H9 (cell line): ENCODE results near the gene ARFGEF3. TPM values are rescaled to one million over a fixed set of nuclear protein-coding genes. Genes with fewer than 3 reads are reported as not detected.

Experiments
- DNase-seq: peaks from one replicate; pipeline ENCODE4 v3.0.0-alpha.2; 2017
- H2AFZ ChIP-seq: one replicate; pipeline ENCODE4 v1.6.1; 2013; ENCODE audit warnings: mild to moderate bottlenecking, low read length, control low read depth, moderate library complexity
- H2AK5ac ChIP-seq: 2 replicates; pipeline ENCODE4 v1.6.1; 2013; ENCODE audit warnings: low read length, control low read depth, mixed read lengths; ENCODE audit not compliant: insufficient read length
- H2BK120ac ChIP-seq: one replicate; pipeline ENCODE4 v1.6.1; 2013; ENCODE audit warnings: low read depth, mild to moderate bottlenecking, low read length, control low read depth, inconsistent platforms; ENCODE audit not compliant: poor library complexity, severe bottlenecking
- H2BK12ac ChIP-seq: 2 replicates; pipeline ENCODE4 v1.6.1; 2013; ENCODE audit warnings: low read length, control low read depth, mixed read lengths, low read depth; ENCODE audit not compliant: insufficient read length
- H2BK15ac ChIP-seq: 2 replicates; pipeline ENCODE4 v1.6.1; 2013; ENCODE audit warnings: low read depth, low read length, control low read depth
- H2BK20ac ChIP-seq: one replicate; pipeline ENCODE4 v1.6.1; 2013; ENCODE audit warnings: low read depth, mild to moderate bottlenecking, low read length, control low read depth, inconsistent platforms; ENCODE audit not compliant: poor library complexity, severe bottlenecking
- H2BK5ac ChIP-seq: 2 replicates; pipeline ENCODE4 v1.6.1; 2013; ENCODE audit warnings: low read length, control low read depth, mixed read lengths; ENCODE audit not compliant: insufficient read length
- H3K14ac ChIP-seq: 2 replicates; pipeline ENCODE4 v1.6.1; 2013; ENCODE audit warnings: low read length, control low read depth; ENCODE audit not compliant: insufficient read depth
- H3K18ac ChIP-seq: 2 replicates; pipeline ENCODE4 v1.6.1; 2013; ENCODE audit warnings: low read depth, mild to moderate bottlenecking, mixed read lengths, low read length, control low read depth; ENCODE audit not compliant: insufficient read length
- H3K23ac ChIP-seq: 2 replicates; pipeline ENCODE4 v1.6.1; 2013; ENCODE audit warnings: low read length, control low read depth, mixed read lengths, low read depth; ENCODE audit not compliant: insufficient read length
- H3K23me2 ChIP-seq: 2 replicates; pipeline ENCODE4 v1.6.1; 2013; ENCODE audit warnings: low read depth, mild to moderate bottlenecking, mixed read lengths, low read length, control low read depth; ENCODE audit not compliant: insufficient read length, poor library complexity, severe bottlenecking
- H3K27ac ChIP-seq: 2 replicates; pipeline ENCODE4 v1.5.1; 2013; ENCODE audit warnings: low read length, control low read depth, mixed read lengths, low read depth; ENCODE audit not compliant: insufficient read length
- H3K27me3 ChIP-seq: 2 replicates; pipeline ENCODE4 v1.6.1; 2013; ENCODE audit warnings: low read length, control low read depth, inconsistent platforms; ENCODE audit not compliant: insufficient read depth
- H3K4ac ChIP-seq: 2 replicates; pipeline ENCODE4 v1.6.1; 2013; ENCODE audit warnings: low read depth, mild to moderate bottlenecking, control low read depth, inconsistent platforms, low read length, moderate library complexity
- H3K4me1 ChIP-seq: 2 replicates; pipeline ENCODE4 v1.6.1; 2013; ENCODE audit warnings: low read length, control low read depth, inconsistent platforms; ENCODE audit not compliant: insufficient read depth
- H3K4me2 ChIP-seq: 2 replicates; pipeline ENCODE4 v1.6.1; 2013; ENCODE audit warnings: low read length, control low read depth, mixed read lengths; ENCODE audit not compliant: insufficient read length, insufficient read depth
- H3K56ac ChIP-seq: 2 replicates; pipeline ENCODE4 v1.6.1; 2013; ENCODE audit warnings: low read depth, mild to moderate bottlenecking, mixed read lengths, low read length, control low read depth; ENCODE audit not compliant: insufficient read length
- H3K79me1 ChIP-seq: 2 replicates; pipeline ENCODE4 v1.6.1; 2013; ENCODE audit warnings: low read depth, mild to moderate bottlenecking, moderate library complexity, low read length, control low read depth, inconsistent platforms; ENCODE audit not compliant: insufficient read depth, poor library complexity, severe bottlenecking
- H3K79me2 ChIP-seq: 2 replicates; pipeline ENCODE4 v1.6.1; 2013; ENCODE audit warnings: low read length, control low read depth, inconsistent platforms; ENCODE audit not compliant: insufficient read depth
- H3K9ac ChIP-seq: 2 replicates; pipeline ENCODE4 v1.6.1; 2013; ENCODE audit warnings: low read length, control low read depth, mixed read lengths; ENCODE audit not compliant: insufficient read length; ENCODE audit errors: extremely low read depth
- H3K9me3 ChIP-seq: one replicate; pipeline ENCODE4 v1.6.1; 2013; ENCODE audit warnings: low read depth, low read length, inconsistent platforms; ENCODE audit not compliant: control insufficient read depth
- H3T11ph ChIP-seq: one replicate; pipeline ENCODE4 v1.6.1; 2013; ENCODE audit warnings: mild to moderate bottlenecking, low read length, control low read depth, inconsistent platforms
- H4K20me1 ChIP-seq: one replicate; pipeline ENCODE4 v1.6.1; 2013; ENCODE audit not compliant: control insufficient read depth, insufficient read length, insufficient read depth
- H4K5ac ChIP-seq: 2 replicates; pipeline ENCODE4 v1.6.1; 2013; ENCODE audit warnings: low read depth, mild to moderate bottlenecking, mixed read lengths, low read length, control low read depth; ENCODE audit not compliant: insufficient read length
- H4K8ac ChIP-seq: replicated peaks from 2 replicates; pipeline ENCODE4 v1.6.1; 2013; ENCODE audit warnings: low read length, control low read depth, mixed read lengths, low read depth; ENCODE audit not compliant: insufficient read length
- H4K91ac ChIP-seq: 2 replicates; pipeline ENCODE4 v1.6.1; 2013; ENCODE audit warnings: low read depth, mild to moderate bottlenecking, moderate library complexity, mixed read lengths, low read length, control low read depth; ENCODE audit not compliant: insufficient read length
- H3K27ac Mint-ChIP-seq, 3 experiments: 2 replicates in 2 of 3; 3 replicates in 1 of 3; pipeline ENCODE4 v1.8.0; 2020 to 2021; ENCODE audit warnings: mixed read lengths in 3 of 3, mild to moderate bottlenecking in 1 of 3, moderate library complexity in 1 of 3
- H3K27me3 Mint-ChIP-seq: 2 replicates; pipeline ENCODE4 v1.8.0; 2021; ENCODE audit warnings: low read depth, mild to moderate bottlenecking, moderate library complexity, mixed read lengths
- H3K36me3 Mint-ChIP-seq, 3 experiments: 2 replicates in 2 of 3; 3 replicates in 1 of 3; pipeline ENCODE4 v1.8.0; 2020 to 2021; ENCODE audit warnings: low read depth in 3 of 3, mixed read lengths in 3 of 3; ENCODE audit not compliant: insufficient read depth in 1 of 3
- H3K4me1 Mint-ChIP-seq, 2 experiments: 2 replicates each; pipeline ENCODE4 v1.8.0; 2020; ENCODE audit warnings: mixed read lengths in 2 of 2
- H3K4me3 Mint-ChIP-seq, 2 experiments: 2 replicates in 1 of 2; 3 replicates in 1 of 2; pipeline ENCODE4 v1.8.0; 2020 to 2021; ENCODE audit warnings: mild to moderate bottlenecking in 2 of 2, mixed read lengths in 2 of 2, moderate library complexity in 1 of 2
- H3K9me3 Mint-ChIP-seq, 2 experiments: 2 replicates in 1 of 2; 3 replicates in 1 of 2; pipeline ENCODE4 v1.8.0; 2020; ENCODE audit warnings: mild to moderate bottlenecking in 2 of 2, mixed read lengths in 2 of 2, moderate library complexity in 1 of 2
- WGBS: extraction: QIAGEN DNeasy Blood & Tissue Kit; methylation state at CpG from one replicate; pipeline ENCODE4 v1.1.7; 2013; ENCODE audit warnings: missing lambda C conversion rate, low lambda C conversion rate, mixed read lengths; ENCODE audit not compliant: insufficient read length; ENCODE audit errors: extremely low coverage; 5-methylcytosine and 5-hydroxymethylcytosine counted together
- total RNA-seq: library from RNA; stranded (reverse); gene quantifications from 2 replicates; pipeline ENCODE4 v1.2.1, GENCODE V29; 2021
- TF ChIP-seq, protein P1 (sequence below): fragments of 200-600 bp; sonication (generic); conservative IDR thresholded peaks from 3 replicates; pipeline ENCODE4 v1.8.0; 2021; ENCODE audit warnings: antibody characterized with exemption, mild to moderate bottlenecking

Gene ARFGEF3
- total RNA-seq, 1 experiment from 2014 or later: 13.7 TPM

DNA sequence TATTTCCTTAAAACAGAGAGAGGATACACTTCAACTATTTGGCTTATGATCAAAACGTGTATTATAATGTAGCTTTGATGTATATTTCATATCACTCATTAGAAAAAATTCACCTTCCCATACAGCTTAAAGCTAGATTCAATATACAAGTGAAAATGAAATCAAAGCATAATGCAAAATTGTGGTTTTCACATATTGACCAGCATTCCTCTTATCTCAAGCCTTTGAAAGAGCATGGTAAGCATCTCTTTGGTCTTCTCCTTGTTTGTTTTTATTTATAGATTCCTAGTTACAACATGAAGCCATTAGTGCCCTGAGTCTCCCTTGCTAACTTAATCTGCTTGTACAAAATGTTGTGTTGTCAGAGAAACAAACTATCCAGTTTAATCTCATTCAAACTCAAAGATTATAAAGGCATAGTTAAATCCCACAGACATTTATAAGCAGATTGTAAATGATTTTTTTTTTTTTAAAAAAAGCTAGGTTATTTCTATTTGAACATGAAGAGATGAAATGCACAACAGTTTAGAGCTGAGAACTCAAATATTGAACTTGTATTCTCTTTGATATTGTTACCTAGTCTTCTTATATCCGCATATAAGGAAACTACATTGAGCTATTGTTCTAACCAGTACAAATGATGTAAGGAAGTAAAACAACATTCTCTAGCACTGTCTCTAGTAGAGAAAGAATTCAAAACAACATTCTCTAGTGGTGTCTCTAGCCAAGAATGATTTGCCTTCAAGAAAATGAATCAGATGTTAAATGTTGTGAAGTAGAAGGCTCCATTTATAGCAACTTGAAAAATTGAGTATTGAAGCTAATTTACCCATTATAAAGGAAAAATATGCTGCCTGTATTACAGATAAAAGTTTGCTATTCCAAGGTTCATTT is 184.8 kb downstream of the ARFGEF3 start:
- no peak overlapping the region for H3K18ac ChIP-seq
- H4K91ac ChIP-seq: no peak overlapping the region
- no peak overlapping the region for H2AFZ ChIP-seq
- no peak overlapping the region for H4K8ac ChIP-seq
- no peak overlapping the region for H2BK20ac ChIP-seq
- no peak overlapping the region for H3K23ac ChIP-seq
- no peaks in the 10 kb centered on the region for H3K9me3 ChIP-seq
- H3K14ac ChIP-seq: no peak overlapping the region
- no peak overlapping the region for H3K4me3 Mint-ChIP-seq
- no peaks in the 10 kb centered on the region for H3K36me3 Mint-ChIP-seq
- no CpG with 5 or more reads among the region's 2 CpGs for WGBS
- no peaks in the 10 kb centered on the region for H4K20me1 ChIP-seq
- no peak overlapping the region for H3K56ac ChIP-seq
- H3K9ac ChIP-seq: no peak overlapping the region
- no peak overlapping the region for H2AK5ac ChIP-seq
- peaks cover 15 to 30% of the 10 kb centered on the region in 2 experiments for H3K4me1 Mint-ChIP-seq
- H3K27ac ChIP-seq: no peak overlapping the region
- H3K4me1 ChIP-seq: peaks cover 6% of the 10 kb centered on the region
- H3K4me2 ChIP-seq: no peak overlapping the region
- H2BK120ac ChIP-seq: no peak overlapping the region
- H2BK5ac ChIP-seq: no peak overlapping the region
- no peak for DNase-seq
- TF ChIP-seq, protein P1, sequence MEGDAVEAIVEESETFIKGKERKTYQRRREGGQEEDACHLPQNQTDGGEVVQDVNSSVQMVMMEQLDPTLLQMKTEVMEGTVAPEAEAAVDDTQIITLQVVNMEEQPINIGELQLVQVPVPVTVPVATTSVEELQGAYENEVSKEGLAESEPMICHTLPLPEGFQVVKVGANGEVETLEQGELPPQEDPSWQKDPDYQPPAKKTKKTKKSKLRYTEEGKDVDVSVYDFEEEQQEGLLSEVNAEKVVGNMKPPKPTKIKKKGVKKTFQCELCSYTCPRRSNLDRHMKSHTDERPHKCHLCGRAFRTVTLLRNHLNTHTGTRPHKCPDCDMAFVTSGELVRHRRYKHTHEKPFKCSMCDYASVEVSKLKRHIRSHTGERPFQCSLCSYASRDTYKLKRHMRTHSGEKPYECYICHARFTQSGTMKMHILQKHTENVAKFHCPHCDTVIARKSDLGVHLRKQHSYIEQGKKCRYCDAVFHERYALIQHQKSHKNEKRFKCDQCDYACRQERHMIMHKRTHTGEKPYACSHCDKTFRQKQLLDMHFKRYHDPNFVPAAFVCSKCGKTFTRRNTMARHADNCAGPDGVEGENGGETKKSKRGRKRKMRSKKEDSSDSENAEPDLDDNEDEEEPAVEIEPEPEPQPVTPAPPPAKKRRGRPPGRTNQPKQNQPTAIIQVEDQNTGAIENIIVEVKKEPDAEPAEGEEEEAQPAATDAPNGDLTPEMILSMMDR: no peak
- no peak overlapping the region for H3T11ph ChIP-seq
- H3K27ac Mint-ChIP-seq: no peak overlapping the region
- no peaks in the 10 kb centered on the region for H3K27me3 Mint-ChIP-seq
- H3K9me3 Mint-ChIP-seq: no peaks in the 10 kb centered on the region
- no peak overlapping the region for H4K5ac ChIP-seq
- no peaks in the 10 kb centered on the region for H3K79me1 ChIP-seq
- no peaks in the 10 kb centered on the region for H3K23me2 ChIP-seq
- no peak overlapping the region for H2BK15ac ChIP-seq
- H3K4ac ChIP-seq: no peak overlapping the region
- no peak overlapping the region for H2BK12ac ChIP-seq
- no peaks in the 10 kb centered on the region for H3K27me3 ChIP-seq
- H3K79me2 ChIP-seq: no peaks in the 10 kb centered on the region
